ENCODE data around the gene WWOX.

The WWOX gene

GRCh38 chr16:78894886-78895285, 795.4 kb downstream of the WWOX start:
- no peak for DNase-seq (ENCODE audit: low read depth)
- no peak for TF ChIP-seq CTCF (IDR thresholded peaks at IDR 0.05; ENCODE audit: control insufficient read depth, insufficient read depth, low read depth, low read length, missing control alignments)
- no peak overlapping the region for H3K4me3 ChIP-seq (ENCODE audit: control insufficient read depth, low read depth, low read length)

GRCh38 chr16:78895681-78896080, 796.2 kb downstream of the WWOX start:
- no peak overlapping the region for H3K4me3 ChIP-seq (ENCODE audit: control insufficient read depth, low read depth, low read length)
- TF ChIP-seq CTCF (IDR thresholded peaks at IDR 0.05; ENCODE audit: control insufficient read depth, insufficient read depth, low read depth, low read length, missing control alignments): no peak
- no peak for DNase-seq (ENCODE audit: low read depth)

GRCh38 chr16:78896280-78896679, 796.8 kb downstream of the WWOX start:
- TF ChIP-seq CTCF (IDR thresholded peaks at IDR 0.05; ENCODE audit: control insufficient read depth, insufficient read depth, low read depth, low read length, missing control alignments): no peak
- H3K4me3 ChIP-seq (ENCODE audit: control insufficient read depth, low read depth, low read length): no peak overlapping the region
- DNase-seq (ENCODE audit: low read depth): no peak

DNA sequence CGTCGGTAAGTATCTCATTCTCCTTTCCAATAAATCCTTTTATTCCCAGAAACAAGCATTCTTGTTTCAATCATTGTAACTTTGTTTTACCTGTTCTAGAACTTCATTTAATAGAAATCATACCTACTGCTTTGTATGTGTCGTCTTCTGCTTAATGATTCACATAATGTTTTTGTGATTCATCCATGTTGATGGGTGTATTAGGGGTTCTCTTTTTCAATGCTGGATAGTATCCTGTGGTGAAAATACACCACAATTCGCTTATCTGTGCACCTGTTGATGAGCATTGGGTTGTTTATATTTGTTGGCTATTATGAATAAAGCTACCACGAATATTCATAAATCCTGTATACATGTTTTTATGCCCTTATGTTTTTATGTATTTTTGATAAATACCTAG, 797.8 kb downstream of the WWOX start:
- no peak for DNase-seq (ENCODE audit: low read depth)
- TF ChIP-seq CTCF (IDR thresholded peaks at IDR 0.05; ENCODE audit: control insufficient read depth, insufficient read depth, low read depth, low read length, missing control alignments): no peak
- no peak overlapping the region for H3K4me3 ChIP-seq (ENCODE audit: control insufficient read depth, low read depth, low read length)

- DNase-seq (ENCODE audit: low read depth): no peak
- H3K4me3 ChIP-seq (ENCODE audit: control insufficient read depth, low read depth, low read length): no peak overlapping the region
- no peak for TF ChIP-seq CTCF (IDR thresholded peaks at IDR 0.05; ENCODE audit: control insufficient read depth, insufficient read depth, low read depth, low read length, missing control alignments)
Measured at GRCh38 chr16:78900044-78900811, 800.8 kb downstream of the WWOX start.

GRCh38 chr16:78900966-78901365, 801.5 kb downstream of the WWOX start:
- TF ChIP-seq CTCF (IDR thresholded peaks at IDR 0.05; ENCODE audit: control insufficient read depth, insufficient read depth, low read depth, low read length, missing control alignments): no peak
- no peak overlapping the region for H3K4me3 ChIP-seq (ENCODE audit: control insufficient read depth, low read depth, low read length)
- no peak for DNase-seq (ENCODE audit: low read depth)
